ENCODE results near the gene KHDC4. TPM values are rescaled to one million over a fixed set of nuclear protein-coding genes. Genes with fewer than 3 reads are reported as not detected.

KHDC4 gene
- total and polyA plus RNA-seq, 2 of the 4 experiments (the other 2 are of a cell fraction) = 28.0 to 29.9 TPM

- peaks cover 62% of the 10 kb centered on the region for H3K4me1 ChIP-seq (ENCODE audit: control insufficient read depth, insufficient read depth, low read length)
- H3K4me3 ChIP-seq (ENCODE audit: insufficient read depth, low read depth, low read length) = no peak overlapping the region
- H3K9me1 ChIP-seq (ENCODE audit: insufficient read depth, low read length) = peaks cover 64% of the 10 kb centered on the region
- BruUV-seq (replicated peaks) = no TSS peak
- H3K79me1 ChIP-seq (ENCODE audit: low read depth in 1 of 2, low read length in 2 of 2) = peaks cover 28 to 86% of the 10 kb centered on the region in 2 experiments
- H4K91ac ChIP-seq (ENCODE audit: insufficient read depth, low read depth, low read length) = no peak overlapping the region
- TF ChIP-seq SMC3 (IDR thresholded peaks at IDR 0.05; ENCODE audit: low read depth, low read length) (no peak), POLR2A (IDR thresholded peaks at IDR 0.05; ENCODE audit: low read depth, low read length) (no peak), RFX5 (IDR thresholded peaks at IDR 0.05; ENCODE audit: low read depth, low read length) (no peak), FOS (IDR thresholded peaks at IDR 0.05; ENCODE audit: low read depth, low read length) (no peak), BHLHE40 (IDR thresholded peaks at IDR 0.05; ENCODE audit: low read depth, low read length) (no peak), NFE2L2 (IDR thresholded peaks at IDR 0.05; ENCODE audit: low read depth, low read length) (no peak), MAFK (IDR thresholded peaks at IDR 0.05; ENCODE audit: low read depth, low read length) (no peak), ELK1 (IDR thresholded peaks at IDR 0.05; ENCODE audit: borderline replicate concordance, low read depth, low read length) (no peak)
- TF ChIP-seq, protein P1, sequence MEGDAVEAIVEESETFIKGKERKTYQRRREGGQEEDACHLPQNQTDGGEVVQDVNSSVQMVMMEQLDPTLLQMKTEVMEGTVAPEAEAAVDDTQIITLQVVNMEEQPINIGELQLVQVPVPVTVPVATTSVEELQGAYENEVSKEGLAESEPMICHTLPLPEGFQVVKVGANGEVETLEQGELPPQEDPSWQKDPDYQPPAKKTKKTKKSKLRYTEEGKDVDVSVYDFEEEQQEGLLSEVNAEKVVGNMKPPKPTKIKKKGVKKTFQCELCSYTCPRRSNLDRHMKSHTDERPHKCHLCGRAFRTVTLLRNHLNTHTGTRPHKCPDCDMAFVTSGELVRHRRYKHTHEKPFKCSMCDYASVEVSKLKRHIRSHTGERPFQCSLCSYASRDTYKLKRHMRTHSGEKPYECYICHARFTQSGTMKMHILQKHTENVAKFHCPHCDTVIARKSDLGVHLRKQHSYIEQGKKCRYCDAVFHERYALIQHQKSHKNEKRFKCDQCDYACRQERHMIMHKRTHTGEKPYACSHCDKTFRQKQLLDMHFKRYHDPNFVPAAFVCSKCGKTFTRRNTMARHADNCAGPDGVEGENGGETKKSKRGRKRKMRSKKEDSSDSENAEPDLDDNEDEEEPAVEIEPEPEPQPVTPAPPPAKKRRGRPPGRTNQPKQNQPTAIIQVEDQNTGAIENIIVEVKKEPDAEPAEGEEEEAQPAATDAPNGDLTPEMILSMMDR (conservative IDR thresholded peaks at IDR 0.05; ENCODE audit: low read depth, low read length) = no peak
- H4K20me1 ChIP-seq (ENCODE audit: insufficient read depth, low read length) = peaks cover 99% of the 10 kb centered on the region
- H3K56ac ChIP-seq (ENCODE audit: extremely low read depth, insufficient read depth, low read length) = no peak overlapping the region
- H3K4ac ChIP-seq (ENCODE audit: low read depth, low read length) = peak overlapping the region; percentile 24; the same call in 1 of the 2 replicates
- no peak overlapping the region for H4K5ac ChIP-seq (ENCODE audit: low read depth, low read length)
- H3K9ac ChIP-seq (ENCODE audit: low read depth, low read length) = no peak overlapping the region
- no peak overlapping the region for H3K18ac ChIP-seq (ENCODE audit: low read depth, low read length)
- H3K36me3 ChIP-seq (ENCODE audit: control insufficient read depth, insufficient read depth, low read length) = peaks cover 45% of the 10 kb centered on the region
- H2BK15ac ChIP-seq (ENCODE audit: low read depth, low read length) = no peak overlapping the region
- peak overlapping the region; percentile 26 for H2AK5ac ChIP-seq (ENCODE audit: low read depth, low read length)
- peak overlapping the region; percentile 11 for H2AK9ac ChIP-seq (replicated peaks; ENCODE audit: low read depth, low read length, poor library complexity)
- peak overlapping the region; percentile 19 for H2BK5ac ChIP-seq (ENCODE audit: low read depth, low read length, poor library complexity, severe bottlenecking)
- POLR2A ChIA-PET (ENCODE audit: unreplicated experiment) = no interaction called here
- H3K27ac ChIP-seq (ENCODE audit: insufficient read depth, low read length) = peak overlapping the region; percentile 26; the same call in 1 of the 2 replicates
- H4K8ac ChIP-seq (ENCODE audit: low read depth in 2 of 2, low read length in 2 of 2) = no peak overlapping the region
- H2BK20ac ChIP-seq (ENCODE audit: low read depth, low read length) = no peak overlapping the region
- no peak overlapping the region for H2BK120ac ChIP-seq (ENCODE audit: low read depth, low read length)
- H3K23ac ChIP-seq (ENCODE audit: low read depth, low read length) = peak overlapping the region; percentile 76; the same call in 1 of the 2 replicates
- WGBS, 2 experiments (ENCODE audit: extremely low coverage in 2 of 2, insufficient read length in 1 of 2) = 80% methylated on average over 2 of the region's 9 CpGs; no CpG with 5 or more reads in 1 of the 2 experiments
- no peak overlapping the region for H3K14ac ChIP-seq (replicated peaks; ENCODE audit: low read depth, low read length)
- H3K27me3 ChIP-seq (ENCODE audit: control insufficient read depth, insufficient read depth, low read length) = no peaks in the 10 kb centered on the region
- CTCF ChIA-PET = no interaction called here
- DNase-seq (no peak), ATAC-seq (ENCODE audit: low read depth) (no peak)
- no peaks in the 10 kb centered on the region for H3K9me3 ChIP-seq (ENCODE audit: control insufficient read depth, insufficient read depth, low read length)
- dilution Hi-C loops (cut with HindIII; ENCODE audit: low sequenced_read_pairs, unreplicated experiment) (no loop called here), in situ Hi-C loops (cut with MboI; ENCODE audit: low sequenced_read_pairs) (no loop called here), intact Hi-C loops (cut with micrococcal nuclease) (no loop called here)
- H3K4me2 ChIP-seq (ENCODE audit: low read depth, low read length) = no peak overlapping the region; the same call in 1 of the 2 replicates
- H2AFZ ChIP-seq (replicated peaks; ENCODE audit: low read length, poor library complexity) = no peak overlapping the region
Observed at GRCh38 chr1:155971910-155972809, 37.9 kb upstream of the KHDC4 start.

Measured in IMR-90 (cell line).